Bronchial epithelial cell (primary cell): ENCODE data around the gene CTTNBP2NL. TPM values are rescaled to one million over a fixed set of nuclear protein-coding genes. Genes with fewer than 3 reads are reported as not detected.
"Not testable (repeated sequence)": the region's sequence is repeated elsewhere in the genome, so short reads cannot be mapped to it uniquely, and the experiment has no call there.

Experiments used
- DNase-seq: peaks from one replicate; pipeline ENCODE4 v3.0.0-alpha.2; 2010; ENCODE audit warnings: low read depth
- FAIRE-seq: peaks from 2 replicates; lab custom pipeline; 2011; peaks lifted over from hg19 to GRCh38; lab: Jason Lieb, UNC
- H3K27me3 ChIP-seq: 2 replicates; pipeline ENCODE4 v1.5.1; 2011; ENCODE audit warnings: low read length; ENCODE audit not compliant: control insufficient read depth, insufficient read depth
- H3K36me3 ChIP-seq: 2 replicates; pipeline ENCODE4 v1.5.1; 2011; ENCODE audit warnings: low read length; ENCODE audit not compliant: control insufficient read depth, insufficient read depth
- H3K4me3 ChIP-seq: 2 replicates; pipeline ENCODE4 v1.5.1; 2011; ENCODE audit warnings: mild to moderate bottlenecking, low read depth, low read length, control low read depth
- CTCF ChIP-seq: IDR thresholded peaks from 2 replicates; pipeline ENCODE4 v1.5.1; 2011; ENCODE audit warnings: mild to moderate bottlenecking, moderate library complexity, low read length, control low read depth, inconsistent platforms; ENCODE audit not compliant: insufficient read depth, severe bottlenecking
- total RNA-seq: library from RNA; depleted of rRNA; stranded (reverse); fragments of >200 nt; gene quantifications from 2 replicates; pipeline ENCODE4 v1.2.1, GENCODE V29; 2014

Gene CTTNBP2NL
- total RNA-seq, 1 donor from 2014 or later, result 5.3 TPM

GRCh38 chr1:112388436-112388835 is 7.6 kb upstream of the CTTNBP2NL start:
- no peaks in the 10 kb centered on the region for H3K27me3 ChIP-seq
- FAIRE-seq (no peak), DNase-seq (no peak)
- H3K36me3 ChIP-seq, result no peaks in the 10 kb centered on the region
- no peak for TF ChIP-seq CTCF
- H3K4me3 ChIP-seq, result no peak overlapping the region

GRCh38 chr1:112389689-112390088 is 6.3 kb upstream of the CTTNBP2NL start:
- no peak overlapping the region for H3K4me3 ChIP-seq
- H3K36me3 ChIP-seq, result no peaks in the 10 kb centered on the region
- no peaks in the 10 kb centered on the region for H3K27me3 ChIP-seq
- TF ChIP-seq CTCF, result no peak
- no peak for FAIRE-seq
- no peak for DNase-seq

DNA sequence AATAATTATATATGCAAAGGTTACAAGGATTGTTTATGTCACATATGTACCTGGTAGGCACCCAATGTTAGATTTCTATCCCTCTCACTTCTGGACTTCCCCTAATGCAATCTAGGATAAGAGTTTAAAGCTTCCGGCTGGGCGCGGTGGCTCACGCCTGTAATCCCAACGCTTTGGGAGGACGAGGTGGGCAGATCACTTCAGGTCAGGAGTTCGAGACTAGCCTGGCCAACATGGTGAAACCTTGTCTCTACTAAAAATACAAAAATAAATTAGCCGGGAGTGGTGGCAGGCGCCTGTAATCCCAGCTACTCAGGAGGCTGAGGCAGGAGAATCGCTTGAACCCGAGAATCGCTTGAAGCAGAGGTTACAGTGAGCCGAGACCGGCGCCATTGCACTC is 5.7 kb upstream of the CTTNBP2NL start:
- not testable (repeated sequence) for FAIRE-seq, H3K4me3 ChIP-seq, H3K36me3 ChIP-seq, DNase-seq, H3K27me3 ChIP-seq

- DNase-seq, result peak; percentile 85
These were observed 5.0 kb upstream of the CTTNBP2NL start for GRCh38 chr1:112390775-112391602.

GRCh38 chr1:112391603-112391940 is 4.4 kb upstream of the CTTNBP2NL start:
- TF ChIP-seq CTCF, result no peak
- no peaks in the 10 kb centered on the region for H3K36me3 ChIP-seq
- no peak overlapping the region for H3K4me3 ChIP-seq
- DNase-seq, result no peak
- H3K27me3 ChIP-seq, result no peaks in the 10 kb centered on the region
- FAIRE-seq, result no peak

More at GRCh38 chr1:112390775-112391602, 5.0 kb upstream of the CTTNBP2NL start:
- peak; percentile 91 for TF ChIP-seq CTCF
- FAIRE-seq, result no peak
- no peaks in the 10 kb centered on the region for H3K36me3 ChIP-seq
- H3K27me3 ChIP-seq, result no peaks in the 10 kb centered on the region
- peak overlapping the region; percentile 33 for H3K4me3 ChIP-seq

GRCh38 chr1:112393631-112393974 is 2.4 kb upstream of the CTTNBP2NL start:
- no peaks in the 10 kb centered on the region for H3K36me3 ChIP-seq
- FAIRE-seq (no peak), DNase-seq (peak; percentile 25)
- TF ChIP-seq CTCF, result no peak
- no peaks in the 10 kb centered on the region for H3K27me3 ChIP-seq
- H3K4me3 ChIP-seq, result no peak overlapping the region
